Iris pigment epithelial cell (primary cell): ENCODE measurements around the gene ABHD12.
"Not testable (repeated sequence)": the region's sequence is repeated elsewhere in the genome, so short reads cannot be mapped to it uniquely, and the experiment has no call there.

ENCODE experiments used
- DNase-seq: peaks from one replicate; pipeline ENCODE4 v3.0.0-alpha.2; 2011; ENCODE audit warnings: low read depth

Gene ABHD12

DNA sequence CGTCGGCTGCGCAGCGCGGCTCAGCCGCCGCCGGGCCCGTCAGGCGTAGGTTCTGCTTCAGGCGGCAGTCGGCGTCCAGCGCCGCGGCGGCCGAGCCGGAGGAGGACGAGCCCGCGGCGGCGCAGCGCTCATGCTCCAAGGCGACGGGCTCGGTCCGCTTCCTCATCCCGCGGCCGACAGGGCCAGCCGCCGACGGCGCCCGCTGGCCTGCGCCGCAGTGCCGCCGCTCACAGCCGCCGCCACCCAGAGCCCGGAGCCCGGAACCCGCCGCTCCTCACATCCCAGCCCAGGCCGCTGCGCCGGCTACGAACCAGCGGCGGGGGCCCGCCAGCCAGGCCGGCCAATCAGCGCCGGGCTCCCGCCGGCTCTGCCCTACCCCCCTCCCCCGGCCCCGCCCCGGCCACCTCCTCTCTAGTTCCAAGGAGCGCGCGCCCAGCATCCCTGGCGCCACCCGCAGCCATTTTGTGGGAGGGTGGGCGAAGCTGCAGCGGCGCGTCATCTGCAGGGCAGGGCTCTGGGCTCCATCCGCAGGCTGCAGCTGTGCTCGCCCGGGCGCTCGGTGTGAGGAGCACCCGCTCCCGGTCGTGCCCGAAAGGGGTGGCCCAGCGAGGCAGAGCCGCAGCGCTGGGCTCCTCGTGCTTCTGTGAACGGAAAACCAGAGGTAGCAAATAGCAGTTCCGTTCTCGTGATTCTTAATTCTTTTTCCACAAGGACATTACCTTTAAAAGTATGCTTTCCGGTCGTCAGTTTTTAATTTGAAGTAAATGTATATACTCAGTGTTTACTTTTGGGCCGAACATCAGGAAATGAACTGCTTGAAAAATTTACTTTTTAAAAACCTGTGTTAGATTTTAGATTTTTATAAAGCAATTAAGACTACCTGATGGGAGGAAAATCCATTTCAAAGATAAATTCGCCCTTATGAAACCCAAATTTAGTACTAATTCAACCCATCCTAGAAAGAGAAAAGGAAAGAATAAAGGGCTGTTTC lies at the start of gene ABHD12:
Gene ABHD12, minus strand, starts transcription at position 298 of the 991 bp plus-strand sequence. Its CDS starts 132 bp downstream, at position 166.
- peak; percentile 97 for DNase-seq

DNA sequence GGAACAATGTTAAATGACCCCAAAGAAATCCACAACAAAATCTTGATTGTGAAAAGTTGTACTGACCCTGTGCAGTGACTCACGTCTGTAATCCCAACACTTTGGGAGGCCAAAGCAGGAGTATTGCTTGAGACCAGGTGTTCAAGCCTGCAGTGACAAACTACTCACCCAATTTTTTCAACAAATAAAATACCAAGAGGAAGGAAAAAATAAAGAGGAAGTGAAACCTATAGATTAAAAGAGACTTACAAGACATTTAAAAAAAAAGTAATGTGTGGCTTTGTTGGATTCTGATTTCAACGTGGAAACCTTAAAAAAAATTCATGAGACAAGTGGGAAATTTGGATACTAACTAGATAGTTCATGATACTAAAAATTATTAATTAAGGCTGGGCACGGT lies 48.7 kb upstream of the ABHD12 start:
- no peak for DNase-seq

DNA sequence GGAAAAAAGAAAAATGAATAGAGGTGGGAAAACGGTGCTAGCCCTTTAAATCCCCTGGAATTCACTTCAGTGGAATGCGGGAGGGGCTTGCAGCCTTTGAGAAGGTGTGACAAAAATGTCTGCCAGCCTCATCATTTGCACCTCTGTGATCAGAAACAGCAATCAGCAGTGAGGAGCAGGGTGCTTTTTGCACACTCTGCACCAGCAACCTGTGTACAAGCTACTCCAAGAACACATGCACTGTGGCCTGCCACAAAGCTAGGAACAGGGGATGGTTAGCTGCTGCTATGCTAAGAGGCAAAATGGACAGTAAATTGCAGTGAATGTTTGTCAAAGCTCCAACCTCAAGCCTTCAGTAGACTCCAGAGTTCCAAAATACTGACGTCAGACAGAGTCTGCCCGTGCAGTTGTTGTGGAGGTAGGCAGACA lies 46.5 kb upstream of the ABHD12 start:
- peak; percentile 29 for DNase-seq

DNA sequence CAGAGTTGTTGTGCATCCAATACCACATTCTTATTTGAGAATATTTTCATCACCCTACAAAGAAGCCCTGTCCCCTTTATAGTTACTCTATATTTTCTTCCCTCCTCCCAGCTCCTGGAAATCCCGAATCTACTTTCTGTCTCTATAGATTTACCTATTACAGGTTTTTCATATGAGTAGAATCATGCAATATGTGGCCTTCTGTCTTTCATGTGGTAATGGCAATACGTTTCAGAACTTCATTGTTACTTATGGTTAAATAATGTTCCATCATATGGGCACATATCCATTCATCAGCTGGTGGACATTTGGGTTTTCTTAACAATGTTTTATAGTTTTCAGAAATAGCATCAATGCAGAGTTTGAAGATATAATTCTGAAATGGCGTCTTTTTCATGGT lies 33.9 kb upstream of the ABHD12 start:
- no peak for DNase-seq

DNA sequence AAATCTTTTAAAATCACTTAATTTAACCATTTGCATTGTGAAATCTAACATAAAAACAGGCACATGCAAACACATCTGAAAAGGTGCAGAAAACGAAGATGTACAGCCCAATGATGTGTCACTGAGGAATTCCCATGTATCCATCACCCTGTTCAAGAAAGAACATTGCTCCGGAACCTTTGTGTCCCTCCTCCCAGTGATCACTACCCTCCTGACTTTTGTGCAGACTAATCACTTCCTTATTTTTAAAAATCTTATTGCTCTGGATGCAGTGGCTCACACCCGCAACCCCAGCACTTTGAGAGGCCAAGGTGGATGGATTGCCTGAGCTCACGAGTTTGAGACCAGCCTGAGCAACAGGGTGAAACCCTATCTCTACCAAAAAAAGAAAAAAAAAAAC lies 31.4 kb upstream of the ABHD12 start:
- DNase-seq = no peak

DNA sequence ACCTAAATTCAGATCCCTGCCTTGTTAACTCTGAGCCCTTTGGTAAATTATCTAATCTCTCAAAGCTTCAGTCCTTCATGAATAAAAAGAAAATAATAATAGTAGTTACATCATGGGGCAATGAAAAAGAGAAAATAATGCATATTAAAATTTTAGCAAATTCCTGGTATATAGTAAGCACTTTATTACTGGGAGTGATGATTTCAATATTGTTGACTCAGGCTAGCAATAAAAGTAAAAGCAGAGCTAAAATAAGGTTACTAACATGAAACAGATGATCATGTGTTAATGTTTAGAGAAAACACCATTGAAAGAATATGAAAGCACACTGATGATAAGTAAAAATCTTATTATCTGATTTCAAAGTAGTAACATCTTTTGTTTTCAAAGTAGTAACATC lies 30.5 kb upstream of the ABHD12 start:
- no peak for DNase-seq

DNA sequence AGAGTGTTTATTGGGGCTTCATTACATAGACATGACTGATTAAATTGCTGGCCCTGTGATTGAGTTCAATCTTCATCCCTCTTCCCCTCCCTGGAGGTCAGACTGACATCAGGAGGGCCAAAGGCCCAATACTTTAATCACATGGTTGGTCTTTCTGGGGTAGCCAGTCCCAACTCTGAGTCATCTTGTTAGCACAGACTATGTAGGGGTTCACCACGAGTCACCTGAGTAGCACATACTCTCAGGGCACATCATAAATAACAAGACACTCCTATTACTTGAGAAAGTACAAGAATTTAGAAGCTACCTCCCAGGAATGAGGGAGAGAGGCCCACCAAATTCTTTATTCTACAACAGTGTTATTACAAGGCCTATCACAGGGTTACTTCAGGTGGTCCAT lies 28.1 kb upstream of the ABHD12 start:
- DNase-seq = peak; percentile 56

DNA sequence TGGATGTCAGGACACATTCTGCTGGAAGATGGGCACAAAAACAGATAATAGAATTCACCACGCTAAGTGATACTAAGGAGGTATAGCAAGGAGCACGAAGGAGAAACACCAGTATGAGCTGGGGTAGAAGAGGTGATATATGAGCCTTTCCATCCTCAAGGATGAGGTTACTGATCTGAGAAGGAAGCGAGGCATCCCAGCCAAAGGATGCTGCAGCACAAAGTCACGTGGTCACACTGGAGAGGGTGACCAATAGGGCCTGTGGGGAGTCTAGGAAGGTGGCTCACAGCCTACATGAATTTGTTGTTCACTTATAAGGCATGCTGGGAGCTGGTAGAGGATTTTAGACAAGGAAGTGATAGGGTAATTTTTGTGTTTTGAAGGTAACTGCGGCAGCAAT lies 18.3 kb upstream of the ABHD12 start:
- DNase-seq = no peak

DNA sequence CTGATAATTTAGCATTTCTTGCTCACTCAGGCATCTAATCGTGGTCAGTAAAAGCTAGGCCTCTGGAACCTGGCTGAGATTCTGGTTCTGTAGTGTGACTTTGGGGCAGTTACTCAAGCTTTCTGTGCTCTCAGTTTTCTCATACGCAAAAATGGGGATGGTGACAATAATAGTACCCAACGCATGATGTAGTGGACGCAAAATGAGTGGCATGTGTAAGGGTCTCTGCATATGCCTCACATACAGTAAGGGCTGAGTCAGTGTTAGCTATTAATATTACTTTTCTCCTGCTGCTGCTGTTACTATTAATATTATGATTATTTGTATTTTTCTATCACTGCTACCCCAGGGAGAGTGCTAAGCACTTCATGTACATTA lies 17.5 kb upstream of the ABHD12 start:
- DNase-seq = no peak

DNA sequence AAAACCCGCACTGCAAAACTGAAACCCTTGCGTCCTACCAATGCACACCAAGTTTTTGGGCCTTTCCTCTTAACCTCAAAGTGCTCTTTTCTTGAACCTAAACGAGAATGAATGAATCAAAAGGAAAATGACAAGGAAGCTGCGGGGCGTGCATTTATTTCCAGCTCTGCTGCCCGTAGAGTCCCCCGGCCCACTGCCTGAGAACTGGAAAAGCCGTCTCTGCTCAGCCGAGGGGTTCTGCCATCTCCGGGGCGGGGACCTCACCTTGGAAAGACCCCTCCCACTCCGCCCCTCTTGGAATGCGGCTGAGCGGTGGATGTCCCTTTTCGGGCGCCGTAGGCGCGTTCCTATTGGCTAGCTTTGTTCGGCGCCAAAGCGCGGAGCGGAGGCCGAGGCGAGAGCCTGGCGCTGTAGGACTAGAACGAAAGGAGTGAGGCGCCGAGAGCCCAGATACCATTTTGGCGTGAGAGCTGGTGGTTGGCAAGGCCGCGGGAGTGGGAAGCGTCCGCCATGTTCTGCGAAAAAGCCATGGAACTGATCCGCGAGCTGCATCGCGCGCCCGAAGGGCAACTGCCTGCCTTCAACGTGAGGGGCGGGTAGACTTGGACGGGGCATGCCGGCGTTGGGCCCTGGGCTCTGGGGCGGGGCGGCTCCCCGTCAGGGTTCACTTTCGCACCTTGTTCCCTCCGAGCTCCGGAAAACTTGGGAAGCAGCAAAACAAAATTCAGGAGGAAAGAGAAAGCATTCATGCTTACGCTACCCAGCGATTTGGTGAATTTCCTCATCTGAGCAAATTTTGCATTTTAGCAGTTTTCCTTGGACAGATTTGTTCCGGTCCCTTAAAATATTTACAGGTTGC lies 16.9 kb upstream of the ABHD12 start, which contains the start of gene GINS1:
Gene GINS1, plus strand, starts transcription at position 363 of the 859 bp plus-strand sequence. Its CDS starts 148 bp downstream, at position 511.
- DNase-seq = peak; percentile 83

DNA sequence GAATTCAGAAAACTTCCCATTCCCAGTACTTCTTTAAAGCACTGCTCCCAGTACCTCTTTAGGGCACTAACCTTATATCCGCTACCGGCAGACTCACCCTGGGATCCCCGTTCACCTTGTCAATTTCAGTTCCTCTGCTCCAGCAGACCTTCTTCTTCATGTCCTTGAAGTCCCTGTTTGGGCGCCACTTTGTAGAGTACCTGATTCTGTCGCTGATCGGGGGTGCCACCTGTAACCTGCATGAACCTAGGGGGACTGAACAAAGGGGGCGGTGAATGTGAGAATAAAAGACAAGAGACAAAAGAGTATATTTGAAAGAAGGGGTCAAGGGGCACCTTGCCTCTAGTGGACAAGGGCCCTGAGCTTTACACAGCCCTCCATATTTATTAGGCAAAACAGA lies 11.9 kb upstream of the ABHD12 start:
- no peak for DNase-seq

DNA sequence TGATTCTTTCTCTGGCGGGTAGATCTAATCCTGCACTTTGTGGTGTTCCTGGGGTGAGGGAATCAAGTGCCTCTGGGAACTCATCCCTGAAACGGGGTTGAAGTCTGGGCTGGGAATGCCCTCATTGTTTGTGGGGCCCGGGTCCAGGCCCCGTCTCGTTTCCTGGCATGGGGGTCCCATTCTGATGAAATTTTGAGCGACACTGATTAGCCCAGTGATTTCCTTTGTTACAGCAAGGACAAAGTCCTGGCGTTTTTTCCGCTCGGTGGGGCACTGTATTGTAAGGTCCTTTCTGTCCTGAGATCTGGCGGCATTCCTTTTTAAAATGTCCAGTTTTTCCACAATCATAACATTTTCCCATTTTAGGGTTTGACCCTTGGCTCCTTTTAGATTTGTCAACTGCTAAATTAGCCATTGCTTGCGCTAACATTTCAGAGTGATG lies 9.7 kb upstream of the ABHD12 start:
- not testable (repeated sequence) for DNase-seq

DNA sequence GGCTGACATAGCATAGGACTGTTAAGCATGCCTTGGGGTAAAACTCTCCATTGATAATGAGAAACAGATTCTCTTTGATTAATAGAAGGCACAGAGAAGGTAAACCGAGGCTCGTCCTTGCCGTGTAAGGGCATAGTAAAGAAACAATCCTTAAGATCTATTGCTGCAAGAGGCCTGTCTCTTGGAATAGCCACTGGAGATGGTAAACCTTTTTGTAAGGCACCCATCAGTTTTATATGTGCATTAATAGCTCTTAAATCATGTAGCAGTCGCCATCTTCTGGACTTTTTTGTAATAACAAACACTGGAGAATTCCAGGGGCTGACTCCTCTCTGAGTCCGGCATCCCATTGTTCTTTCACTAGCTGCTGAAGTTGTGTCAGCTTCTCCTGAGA lies 8.4 kb upstream of the ABHD12 start:
- peak; percentile 75 for DNase-seq

DNA sequence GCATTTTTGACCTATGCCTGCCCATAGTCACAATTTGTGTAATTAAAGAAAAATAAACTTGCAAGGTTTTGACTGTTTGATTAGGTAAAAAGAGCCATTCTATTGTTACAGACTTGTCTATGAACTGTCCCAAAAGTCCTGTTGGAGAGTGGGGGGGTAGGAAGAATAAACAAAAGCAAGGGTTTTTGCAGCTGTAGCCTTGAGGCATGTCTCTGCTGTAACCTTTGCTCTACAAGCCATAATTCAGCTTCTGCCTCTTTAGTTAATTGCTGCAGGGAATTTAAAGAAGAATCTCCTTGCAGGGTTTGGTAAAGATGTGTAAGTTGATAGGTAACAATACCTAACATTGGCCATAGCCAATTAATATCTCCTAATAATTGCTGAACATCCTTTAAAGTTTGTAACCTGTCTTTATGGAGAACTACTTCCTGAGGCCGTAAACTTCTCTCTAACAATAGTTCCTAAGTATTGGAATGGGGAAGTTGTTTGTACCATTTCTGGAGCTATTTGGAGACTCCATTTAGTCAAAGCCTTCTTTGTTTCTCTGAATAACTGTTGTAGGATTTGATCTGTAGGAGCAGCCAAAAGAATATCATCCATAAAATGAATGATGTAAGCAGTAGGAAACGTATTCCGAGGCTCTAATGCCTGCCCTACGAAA lies 7.9 kb upstream of the ABHD12 start:
- no peak for DNase-seq

DNA sequence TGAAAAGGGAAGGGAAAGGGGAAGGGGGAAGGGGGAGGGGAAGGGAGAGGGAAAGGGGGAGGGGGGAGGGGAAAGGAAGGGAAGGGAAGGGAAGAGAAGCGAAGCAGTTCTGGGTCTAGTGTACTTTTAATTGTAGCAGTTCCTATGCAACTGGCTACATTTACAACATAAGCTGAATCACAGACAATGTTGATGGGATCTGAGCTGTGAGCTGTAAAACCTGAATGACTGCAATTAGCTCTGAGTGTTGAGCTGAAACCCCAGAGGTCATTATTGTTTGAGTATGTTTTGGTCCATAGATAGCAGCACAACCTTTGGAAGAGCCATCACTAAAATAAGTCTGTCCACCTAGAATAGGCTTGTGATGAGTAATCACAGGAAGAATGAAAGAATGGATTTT lies 7.2 kb upstream of the ABHD12 start:
- no peak for DNase-seq

DNA sequence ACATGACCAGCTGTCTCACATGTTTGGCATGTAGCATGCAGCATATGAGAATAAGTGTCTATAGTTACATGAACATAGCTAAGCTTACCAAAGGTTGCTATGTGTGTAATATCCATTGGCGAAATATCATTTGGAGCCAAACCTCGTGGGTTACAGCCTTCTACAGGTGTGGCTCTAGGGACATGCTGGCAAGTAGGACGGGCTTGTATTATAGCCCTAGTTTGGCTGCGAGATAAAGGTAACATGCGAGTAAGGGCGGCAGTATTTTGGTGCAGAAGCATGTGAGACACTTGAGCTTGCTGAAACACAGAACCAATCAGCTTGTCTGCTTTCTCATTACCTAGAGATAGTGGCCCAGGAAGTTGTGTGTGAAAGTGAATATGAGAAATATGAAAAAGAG lies 6.5 kb upstream of the ABHD12 start:
- no peak for DNase-seq

DNA sequence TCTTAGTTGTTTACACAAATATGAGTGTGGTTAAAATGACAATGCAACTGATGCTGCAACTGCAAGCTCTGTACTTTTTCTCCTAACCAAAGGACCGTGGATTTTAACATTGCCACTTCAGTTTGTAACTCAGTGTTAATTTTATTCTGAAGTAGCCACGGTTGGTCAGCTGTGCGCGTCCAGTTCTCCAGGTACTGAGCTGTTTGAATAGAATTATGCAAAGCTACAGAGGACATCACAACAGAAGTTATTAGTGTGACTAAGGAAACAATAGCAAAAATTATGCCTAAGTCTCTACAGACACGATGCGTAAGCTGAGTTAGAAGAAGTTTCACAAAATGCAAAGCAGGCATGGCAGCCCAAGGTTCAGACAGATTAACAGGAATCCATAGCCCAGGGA lies 4.4 kb upstream of the ABHD12 start:
- DNase-seq = no peak

DNA sequence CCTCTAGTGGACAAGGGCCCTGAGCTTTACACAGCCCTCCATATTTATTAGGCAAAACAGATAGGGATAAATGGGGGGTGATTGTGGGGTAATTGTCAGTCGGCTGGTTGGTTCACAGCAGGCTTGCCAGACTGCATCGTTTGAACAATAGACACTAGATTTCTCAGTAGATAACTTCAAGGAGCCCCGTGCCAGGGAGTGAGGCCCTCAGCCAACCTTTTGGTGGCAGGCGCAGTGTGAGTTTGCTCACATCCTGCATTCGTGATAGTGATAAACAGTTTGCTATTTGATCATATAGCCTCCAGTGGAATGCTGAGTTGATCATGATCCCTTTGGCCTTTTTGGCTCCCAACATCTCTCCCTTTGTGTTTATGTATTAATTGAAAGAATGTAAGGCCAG lies 3.6 kb upstream of the ABHD12 start:
- DNase-seq = no peak

DNA sequence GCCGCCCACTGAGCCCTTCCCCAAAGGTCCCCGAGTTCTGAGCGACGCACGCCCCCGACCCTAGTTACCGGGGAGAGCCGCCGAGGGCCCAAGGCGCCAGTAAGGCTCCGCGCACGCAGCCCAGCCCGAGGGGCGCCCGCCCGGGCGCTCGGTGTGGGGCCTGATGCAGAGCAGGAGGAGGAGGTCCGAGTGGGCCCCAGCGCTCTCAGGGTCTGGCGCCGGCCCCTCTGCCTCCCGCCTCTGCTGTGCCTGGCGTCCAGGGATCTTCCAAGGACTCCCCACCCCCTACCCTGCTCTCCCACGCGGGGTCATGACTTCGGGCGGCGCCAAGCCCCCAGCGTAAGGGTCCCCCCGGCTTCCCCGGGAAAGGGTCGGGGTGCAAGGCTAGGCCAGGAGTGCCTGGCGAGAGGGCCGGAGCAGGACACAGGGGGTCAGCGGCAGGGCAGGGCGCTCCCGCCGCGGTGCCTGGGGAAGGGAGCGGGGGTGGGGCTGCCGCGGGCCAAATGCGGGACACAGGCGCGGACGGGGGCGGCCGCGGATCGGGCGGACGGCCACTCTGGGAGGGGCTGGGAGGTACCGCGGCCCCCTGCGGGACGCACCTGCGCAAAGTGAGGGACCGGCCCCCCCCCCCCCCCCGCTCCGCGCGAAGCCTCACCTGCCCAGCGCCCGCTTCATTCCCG lies 637 bp downstream of the ABHD12 start:
- DNase-seq = no peak

DNA sequence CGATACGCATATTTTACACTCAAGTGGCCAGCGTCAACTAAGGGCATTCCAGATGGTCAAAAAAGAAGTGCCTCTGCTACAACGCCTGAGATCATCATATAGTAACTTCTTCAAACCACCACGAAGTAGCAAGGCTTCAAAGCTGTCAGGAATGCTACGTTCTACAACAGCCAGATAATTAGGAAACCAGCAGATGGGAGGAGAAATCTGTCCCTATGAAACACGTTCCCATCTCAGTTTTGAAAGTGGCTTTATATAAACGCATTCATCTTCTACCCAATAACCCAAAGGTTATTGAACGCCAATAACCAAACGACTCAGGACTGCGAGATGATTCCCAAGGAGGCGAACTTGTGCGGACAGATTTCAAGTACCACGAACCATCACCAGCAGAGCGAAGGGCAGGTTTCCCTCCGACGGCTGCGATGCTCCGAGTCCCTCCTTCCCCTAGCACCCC lies 1.2 kb downstream of the ABHD12 start:
- DNase-seq = peak; percentile 62

DNA sequence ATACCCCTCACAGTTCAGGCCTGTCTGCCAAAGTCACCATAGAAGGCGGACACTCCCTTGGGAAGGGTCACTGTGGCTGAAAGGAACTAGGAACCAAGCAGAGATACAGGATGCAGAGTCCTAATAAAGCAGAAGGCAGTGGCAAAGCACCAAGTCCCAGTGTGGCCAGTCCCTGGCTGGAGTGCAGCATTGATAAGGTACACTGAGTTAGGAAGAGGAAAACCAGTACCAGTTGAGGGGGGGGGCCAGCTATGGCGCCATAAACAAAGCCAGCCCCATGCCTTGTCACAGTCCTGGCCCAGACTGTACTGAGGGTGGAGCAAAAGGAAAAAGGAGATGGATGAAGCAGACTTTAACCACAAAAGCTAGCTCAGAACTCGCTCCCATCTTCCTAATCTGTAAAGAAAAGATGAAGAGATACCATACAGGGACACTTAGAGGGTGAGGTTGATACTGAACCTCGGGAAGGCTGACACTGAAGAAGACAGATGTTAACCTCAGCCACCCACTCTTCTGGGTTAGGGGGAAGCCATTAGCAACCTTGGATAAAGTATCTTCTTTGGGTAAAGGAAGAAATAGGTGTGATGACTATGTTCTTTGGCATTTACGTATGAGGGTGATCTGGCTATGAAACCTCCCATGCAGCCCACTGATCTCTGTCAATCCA lies 7.8 kb downstream of the ABHD12 start:
- no peak for DNase-seq
